HG03060 (cell line): ENCODE measurements around the gene ULK2.
"Not testable (repeated sequence)": the region's sequence is repeated elsewhere in the genome, so short reads cannot be mapped to it uniquely, and the experiment has no call there.

Experiments used
- ATAC-seq: cut with Tn5 transposase; IDR thresholded peaks from one replicate; pipeline ENCODE4 v1.9.1; 2021; ENCODE audit warnings: low read depth, moderate number of reproducible peaks; ENCODE audit not compliant: unreplicated experiment

The ULK2 gene

DNA sequence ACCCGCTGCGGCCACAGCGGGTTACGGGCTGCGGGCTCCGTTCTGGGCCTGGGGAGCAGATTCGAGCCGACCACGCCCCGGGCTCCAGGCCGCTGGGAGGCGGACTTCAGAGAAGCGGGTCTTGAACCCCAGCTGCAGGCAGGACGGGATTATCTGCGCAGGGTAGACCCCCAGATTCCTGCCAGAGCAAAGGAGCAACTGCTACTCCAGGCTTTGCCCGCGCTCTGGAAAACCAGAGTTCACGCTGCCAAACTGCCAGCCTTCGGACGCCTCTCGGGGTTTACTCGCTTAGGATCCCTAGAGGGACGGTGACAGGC, 301 bp upstream of the ULK2 start:
- no peak for ATAC-seq

DNA sequence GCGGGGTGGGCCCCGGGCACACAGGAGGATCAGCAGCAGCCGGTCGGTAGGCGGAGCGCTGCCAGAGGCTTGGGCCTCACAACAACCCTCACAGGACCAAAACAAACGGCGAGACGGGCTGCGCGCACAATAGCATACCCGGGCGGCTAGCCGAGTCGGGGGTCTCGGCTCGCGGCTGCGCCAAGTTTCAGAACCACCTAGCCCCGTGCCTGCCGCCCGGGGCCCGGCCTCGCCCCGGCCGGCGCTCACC, 732 bp downstream of the ULK2 start:
- ATAC-seq, result no peak

DNA sequence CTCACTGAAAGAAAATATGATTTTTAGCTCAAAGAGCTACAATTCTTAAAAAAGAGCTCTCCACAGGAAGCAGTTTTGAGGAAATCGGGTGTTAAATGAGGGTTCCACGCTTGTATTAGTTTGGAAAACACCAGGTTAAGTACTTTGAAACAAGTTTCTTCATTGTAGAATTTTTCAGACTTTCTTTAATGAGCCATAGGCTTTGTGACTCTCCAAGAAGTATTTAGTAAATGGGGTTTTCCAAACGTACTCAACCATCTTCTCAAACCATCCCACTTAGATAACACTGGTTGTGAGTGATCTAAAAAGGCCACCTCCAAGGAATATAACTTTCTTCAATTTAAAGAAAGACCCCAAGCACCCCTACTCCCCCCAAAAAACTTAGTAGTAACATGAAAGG, 2.7 kb downstream of the ULK2 start:
- no peak for ATAC-seq

DNA sequence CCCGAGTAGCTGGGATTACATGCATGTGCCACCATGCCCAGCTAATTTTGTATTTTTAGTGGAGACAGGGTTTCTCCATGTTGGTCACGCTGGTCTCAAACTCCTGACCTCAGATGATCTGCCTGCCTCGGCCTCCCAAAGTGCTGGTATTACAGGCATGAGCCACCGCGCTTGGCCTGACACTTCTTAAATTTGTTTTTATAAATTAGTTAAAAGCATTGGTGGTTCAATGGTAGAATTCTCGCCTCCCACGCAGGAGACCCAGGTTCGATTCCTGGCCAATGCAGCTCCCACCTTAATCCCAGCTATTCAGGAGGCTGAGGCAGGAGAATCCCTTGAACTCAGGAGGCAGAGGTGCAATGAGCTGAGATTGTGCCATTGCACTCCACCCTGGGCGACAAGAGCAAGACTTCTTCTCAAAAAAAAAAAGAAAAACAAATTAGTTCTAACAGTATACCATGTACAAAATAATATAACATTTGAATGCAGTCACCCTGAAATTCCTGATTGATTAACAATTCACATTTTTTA, 7.0 kb downstream of the ULK2 start:
- ATAC-seq, result not testable (repeated sequence)

DNA sequence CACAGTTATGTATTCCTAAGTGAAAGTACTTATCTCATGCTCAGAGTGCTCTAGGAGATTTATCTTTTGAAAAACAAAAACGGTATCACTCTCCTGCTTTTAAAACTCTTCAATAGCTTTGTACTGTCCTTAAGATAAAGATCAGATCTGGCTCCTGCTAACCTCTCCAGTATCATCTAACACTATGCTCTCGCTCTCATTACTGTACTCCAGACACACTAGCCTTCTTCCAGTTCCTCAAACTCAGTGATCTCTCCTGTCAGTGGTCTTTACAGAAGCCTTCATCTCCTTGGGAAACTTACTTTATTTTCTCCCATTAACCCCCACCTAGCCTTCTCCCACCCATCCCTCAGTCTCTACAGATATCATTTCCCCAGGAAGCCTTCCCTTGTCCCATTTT, 10.1 kb downstream of the ULK2 start:
- no peak for ATAC-seq

DNA sequence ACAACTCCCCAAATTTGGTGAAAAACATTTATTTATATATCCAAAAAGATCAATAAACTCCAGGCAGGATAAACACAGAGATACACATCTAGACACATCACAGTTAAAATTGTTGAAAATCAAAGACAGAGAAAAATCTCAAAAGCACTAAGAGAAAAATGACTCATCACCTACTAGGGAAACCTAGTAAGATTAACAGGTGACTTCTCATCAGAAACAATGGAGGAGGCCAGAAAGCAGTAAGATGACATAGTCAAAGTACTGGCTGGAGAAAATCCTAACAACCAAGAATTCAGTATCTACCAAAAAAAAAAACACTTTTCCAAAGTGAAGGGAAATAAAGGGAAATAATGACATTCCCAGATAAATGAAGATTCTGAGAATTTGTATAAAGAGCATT, 33.8 kb downstream of the ULK2 start:
- ATAC-seq, result no peak

DNA sequence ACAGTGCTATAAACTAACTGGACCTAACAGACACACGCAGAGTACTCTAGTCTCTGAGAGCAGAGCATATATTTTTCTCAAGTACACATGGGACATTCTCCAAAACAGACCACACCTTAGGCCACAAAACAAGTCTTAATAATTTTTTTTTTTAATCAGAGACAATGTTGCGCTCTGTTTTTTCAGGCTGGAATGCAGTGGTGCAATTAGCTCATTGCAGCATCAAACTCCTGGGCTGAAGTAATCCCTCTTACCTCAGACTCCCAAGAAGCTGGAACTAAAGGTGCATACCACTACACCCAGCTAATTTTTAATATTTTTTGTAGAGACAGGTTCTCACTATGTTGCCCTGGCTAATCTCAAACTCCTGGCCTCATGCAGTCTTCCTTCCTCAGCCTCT, 37.7 kb downstream of the ULK2 start:
- no peak for ATAC-seq

DNA sequence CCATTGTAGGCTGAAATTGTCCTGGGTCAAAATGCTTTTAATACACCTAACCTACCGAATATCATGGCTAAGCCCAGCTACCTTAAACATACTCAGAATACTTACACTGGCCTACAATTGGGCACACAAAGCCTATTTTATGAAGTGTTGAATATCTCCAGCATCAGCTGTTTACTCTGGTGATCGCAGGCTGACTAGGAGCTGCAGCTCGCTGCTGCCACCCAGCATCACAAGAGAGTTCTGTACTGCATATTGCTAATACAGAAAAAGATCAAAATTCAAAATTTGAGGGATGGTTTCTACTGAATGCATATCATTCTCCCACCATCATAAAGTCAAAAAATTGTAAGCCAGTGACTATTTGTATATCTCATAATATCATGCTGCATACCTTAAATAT, 55.3 kb downstream of the ULK2 start:
- ATAC-seq, result no peak

DNA sequence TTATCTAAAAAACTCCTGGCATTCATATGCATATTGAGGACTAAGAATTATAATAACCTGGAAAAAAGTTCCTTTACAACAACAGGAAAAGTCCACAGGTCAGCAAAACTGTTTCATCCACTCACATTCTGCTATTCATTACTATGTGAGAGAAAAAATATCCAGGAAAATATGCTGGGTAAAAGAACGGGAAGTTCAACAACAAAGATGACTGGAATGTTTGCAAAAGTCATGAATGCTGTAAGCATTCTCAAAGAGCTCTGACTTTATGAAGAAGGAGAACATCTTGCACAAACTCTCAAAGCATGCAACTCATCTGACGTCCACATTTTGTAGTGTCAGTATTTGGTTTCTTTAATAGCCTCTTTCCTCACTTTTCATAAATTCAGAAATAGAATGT, 62.7 kb downstream of the ULK2 start:
- no peak for ATAC-seq

DNA sequence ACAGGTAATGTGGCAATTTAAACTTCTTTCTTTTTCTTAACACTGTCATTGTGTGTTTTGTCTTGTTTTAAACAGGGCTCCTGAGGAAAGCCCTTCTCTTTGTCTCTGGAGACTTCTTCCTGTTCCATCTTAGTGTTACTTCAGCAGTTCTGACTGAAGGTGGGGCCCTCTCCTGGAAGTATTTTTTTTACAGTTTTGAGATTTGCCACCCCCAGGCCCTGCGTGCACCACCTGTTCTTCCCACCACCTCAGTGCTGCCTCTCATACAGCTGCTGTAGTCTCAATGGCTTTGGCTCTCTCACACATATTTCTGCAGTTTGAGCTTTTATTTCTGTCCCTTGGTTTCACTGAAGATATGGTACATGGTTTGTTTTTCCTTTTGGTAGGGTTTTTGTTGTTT, 67.2 kb downstream of the ULK2 start:
- no peak for ATAC-seq

DNA sequence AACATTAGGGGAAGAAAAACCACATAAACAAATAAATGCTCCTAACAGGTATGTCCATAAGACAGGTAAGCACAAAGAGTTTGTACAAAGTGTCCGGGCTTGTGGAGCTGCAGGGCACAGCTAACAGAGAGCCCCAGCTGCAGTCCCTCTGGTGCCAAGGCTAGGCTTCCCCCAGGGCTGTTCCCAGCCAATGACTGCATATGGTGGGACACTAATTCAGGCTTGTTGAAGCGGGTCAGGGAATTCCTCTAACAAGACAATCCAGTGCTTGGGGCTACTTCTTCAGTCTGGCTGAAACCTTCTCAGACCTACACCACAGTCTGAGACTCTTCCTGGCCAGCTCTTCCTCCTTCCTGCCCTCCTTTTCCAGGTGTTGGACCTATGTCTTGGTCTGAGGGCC, 67.9 kb downstream of the ULK2 start:
- ATAC-seq, result no peak

DNA sequence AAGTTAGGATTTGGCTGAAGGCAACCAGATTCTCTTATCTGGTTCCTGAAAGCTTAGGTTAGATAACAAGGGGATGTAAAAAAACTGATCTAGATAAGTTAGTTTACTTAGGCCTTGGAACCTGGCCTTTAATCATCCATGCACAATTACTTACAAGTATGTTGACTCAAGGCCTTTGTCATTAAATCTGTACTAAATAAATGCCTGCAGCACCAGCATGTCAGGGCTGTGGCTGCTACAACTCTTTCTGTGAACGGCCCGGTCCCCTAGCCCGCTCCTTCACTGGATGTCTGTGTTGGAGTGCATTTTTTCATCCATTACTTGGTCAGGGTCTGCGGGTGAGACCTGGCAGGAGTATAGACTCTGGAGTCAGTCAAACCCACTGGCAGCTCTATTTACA, 71.3 kb downstream of the ULK2 start:
- no peak for ATAC-seq

DNA sequence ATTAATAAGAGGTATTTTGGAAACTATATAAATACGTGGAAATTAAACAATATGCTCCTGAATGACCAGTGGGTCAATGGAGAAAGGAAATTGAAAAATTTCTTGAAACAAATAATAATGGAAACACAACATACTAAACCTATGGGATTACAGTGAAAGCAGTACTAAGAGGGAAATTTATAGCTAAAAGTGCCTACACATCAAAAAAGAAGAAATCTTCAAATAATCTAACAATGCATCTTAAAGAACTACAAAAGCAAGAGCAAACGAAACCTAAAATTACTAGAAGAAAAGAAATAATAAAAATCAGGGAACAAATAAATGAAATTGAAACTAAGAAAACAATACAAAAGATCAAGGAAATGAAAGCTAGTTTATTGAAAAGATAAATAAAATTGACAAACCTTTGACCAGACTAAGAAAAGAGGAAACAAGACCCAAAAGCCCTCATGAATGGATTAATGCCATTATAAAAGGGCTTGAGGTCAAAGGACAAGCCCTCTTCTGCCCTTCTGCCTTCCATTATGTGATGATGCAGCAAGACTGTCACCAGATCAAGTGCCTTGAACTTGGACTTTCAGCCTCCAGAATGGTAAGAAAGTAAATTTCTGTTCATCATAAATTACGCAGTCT, 75.7 kb downstream of the ULK2 start:
- no peak for ATAC-seq

DNA sequence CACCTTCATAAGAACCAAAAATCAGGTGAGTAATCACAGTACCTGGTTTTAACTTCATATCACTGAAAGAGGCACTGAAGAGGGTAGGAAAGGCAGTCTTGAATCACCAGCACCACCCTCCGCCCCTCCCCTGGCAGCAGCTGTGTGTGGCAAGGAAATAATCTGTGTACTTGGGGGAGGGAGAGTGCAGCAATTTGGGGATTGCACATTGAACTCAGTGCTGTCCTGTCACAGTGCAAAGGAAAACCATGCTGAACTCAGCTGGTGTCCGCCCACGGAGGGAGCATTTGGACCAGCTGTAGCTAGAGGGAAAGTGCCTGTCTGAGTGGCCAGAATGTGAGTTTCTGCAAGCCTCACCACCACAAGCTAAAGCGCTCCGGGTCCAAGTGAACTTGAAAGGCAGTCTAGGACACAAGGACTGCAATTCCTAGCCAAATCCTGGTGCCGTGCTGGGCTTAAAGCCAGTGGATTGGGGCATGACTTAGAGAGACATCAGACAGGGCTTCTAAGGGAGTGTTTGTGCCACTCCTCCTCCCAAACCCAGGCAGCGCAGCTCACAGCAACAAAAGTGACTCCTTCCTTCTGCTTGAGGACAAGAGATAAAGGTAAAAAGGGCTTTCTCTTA, 79.9 kb downstream of the ULK2 start:
- no peak for ATAC-seq

DNA sequence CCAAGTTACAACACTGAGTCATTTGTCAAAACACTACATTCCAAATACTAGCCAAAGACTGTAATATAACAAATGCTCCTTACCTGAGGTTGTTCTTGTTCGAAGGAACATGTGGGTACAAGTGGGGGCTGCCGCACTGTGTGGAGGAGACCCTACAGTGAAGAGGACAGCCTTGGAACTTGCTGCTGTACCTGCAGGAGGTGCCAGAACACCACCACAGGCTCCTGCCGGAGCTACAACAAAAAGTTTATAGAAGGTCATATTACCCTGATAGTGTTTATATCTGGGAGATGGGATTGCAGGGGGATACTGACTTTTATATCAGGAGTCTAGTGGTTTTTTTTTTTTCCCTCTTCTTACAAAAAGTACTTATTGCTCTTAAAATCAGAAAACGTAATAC, 81.9 kb downstream of the ULK2 start:
- ATAC-seq, result no peak

DNA sequence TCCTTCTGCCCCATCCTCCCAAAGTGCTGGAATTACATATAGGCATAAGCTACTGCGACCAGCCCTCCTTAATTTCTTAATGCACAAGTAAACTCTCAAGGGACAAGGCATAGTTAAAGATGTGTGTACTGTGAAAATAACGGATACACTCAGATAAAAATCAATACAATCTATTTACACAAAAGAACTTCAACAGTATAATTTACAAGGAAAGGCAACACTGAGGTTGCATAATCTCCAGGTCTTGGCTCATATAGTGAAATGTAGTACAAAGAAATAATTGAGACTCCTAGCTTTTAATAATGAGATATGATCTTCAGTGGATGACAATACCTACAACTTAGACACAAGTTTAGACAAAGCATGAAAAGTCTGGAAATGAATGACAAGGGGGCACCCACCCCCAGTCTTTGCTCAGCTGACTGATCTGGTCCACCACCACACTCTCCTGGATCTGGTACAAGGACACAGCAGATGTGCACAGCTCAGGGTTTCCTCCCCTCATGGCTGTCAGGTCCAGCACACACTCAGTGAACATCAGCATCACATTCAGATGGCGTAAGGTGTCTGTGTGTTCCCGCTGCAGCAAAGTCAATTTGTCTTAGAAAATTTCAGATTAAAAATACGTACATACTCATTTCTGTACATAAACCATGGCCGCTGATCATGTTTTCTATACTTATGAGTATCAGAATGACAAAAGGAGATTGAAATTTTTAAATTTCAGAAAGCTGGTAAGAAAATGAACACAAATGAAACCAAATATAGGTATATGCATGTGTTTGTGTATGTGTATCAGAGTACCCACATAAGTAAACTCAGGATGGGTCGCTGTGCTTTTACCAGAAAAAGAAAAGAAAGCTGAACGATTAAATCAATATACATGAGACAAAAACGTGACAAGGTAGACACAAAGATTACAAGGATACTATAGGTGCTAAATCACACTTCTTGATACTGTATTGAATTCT, 86.0 kb downstream of the ULK2 start:
- no peak for ATAC-seq

DNA sequence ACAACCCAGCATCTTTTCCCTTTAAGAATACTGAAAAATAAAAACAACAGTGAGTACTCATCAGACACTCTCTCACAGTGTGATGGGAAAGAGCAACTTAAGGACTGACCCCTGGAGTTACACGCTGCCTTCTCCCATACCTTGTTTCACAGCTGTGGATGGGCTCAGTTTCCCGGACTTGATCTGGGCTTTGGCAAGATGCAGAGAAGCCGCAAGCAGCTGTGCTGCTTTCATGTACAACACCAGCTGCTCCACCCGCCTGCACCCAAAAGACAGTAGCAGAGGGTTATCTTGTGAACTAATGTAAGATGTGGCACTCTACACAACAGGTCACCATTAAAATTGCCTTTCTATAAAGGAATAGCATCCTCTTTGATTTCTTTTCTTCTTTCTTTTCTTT, 86.9 kb downstream of the ULK2 start:
- ATAC-seq, result no peak

DNA sequence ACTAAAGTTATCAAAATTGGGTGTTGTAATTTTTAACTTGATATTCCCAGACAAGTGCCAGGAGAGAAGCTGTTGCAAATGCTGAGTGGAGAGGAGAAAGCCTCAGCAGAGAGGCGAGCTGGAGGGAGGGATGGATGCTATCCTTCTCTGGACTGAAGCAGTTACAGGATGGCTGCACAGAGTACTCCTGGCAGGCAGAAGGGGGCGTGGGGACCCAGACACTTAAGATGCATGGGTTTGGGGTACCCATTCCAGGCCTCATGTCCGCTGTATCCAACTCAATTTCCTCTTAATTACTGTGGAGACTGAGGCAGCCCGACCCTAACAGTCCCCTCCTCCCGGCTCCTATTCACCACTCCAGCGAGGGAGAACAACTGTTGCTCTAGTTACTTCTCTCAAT, 94.2 kb downstream of the ULK2 start:
- ATAC-seq, result no peak

DNA sequence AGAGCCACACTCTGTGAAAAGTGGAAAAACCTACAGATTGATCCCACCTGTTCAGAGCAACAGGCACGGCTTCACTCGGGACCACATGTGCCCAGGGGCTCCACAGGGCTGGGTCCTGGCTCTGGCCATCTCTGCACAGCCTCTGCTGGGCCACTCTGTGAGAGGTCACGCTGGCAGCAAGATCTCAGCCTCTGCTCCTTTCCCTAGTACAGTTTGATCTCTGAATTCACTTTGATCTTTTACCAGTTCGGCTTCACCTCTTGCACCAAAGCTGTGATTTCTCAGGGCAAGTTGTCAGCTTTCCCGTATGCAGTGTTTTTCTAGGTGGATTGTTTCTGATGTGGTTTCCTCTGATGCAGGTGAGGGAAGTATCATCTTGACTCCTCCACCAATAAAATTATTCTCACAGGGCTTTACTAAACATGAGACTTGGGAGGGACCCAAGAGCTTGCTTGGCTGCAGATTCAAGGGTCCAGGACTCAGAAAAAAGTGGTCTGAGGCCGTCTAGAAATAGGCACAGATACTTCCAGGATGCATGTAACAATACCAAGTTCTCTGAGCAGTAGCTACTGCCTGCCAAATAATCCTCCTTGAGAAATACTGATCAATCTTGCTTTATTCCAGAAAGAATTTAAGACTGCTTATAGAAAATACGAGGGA, 95.6 kb downstream of the ULK2 start:
- ATAC-seq, result no peak

DNA sequence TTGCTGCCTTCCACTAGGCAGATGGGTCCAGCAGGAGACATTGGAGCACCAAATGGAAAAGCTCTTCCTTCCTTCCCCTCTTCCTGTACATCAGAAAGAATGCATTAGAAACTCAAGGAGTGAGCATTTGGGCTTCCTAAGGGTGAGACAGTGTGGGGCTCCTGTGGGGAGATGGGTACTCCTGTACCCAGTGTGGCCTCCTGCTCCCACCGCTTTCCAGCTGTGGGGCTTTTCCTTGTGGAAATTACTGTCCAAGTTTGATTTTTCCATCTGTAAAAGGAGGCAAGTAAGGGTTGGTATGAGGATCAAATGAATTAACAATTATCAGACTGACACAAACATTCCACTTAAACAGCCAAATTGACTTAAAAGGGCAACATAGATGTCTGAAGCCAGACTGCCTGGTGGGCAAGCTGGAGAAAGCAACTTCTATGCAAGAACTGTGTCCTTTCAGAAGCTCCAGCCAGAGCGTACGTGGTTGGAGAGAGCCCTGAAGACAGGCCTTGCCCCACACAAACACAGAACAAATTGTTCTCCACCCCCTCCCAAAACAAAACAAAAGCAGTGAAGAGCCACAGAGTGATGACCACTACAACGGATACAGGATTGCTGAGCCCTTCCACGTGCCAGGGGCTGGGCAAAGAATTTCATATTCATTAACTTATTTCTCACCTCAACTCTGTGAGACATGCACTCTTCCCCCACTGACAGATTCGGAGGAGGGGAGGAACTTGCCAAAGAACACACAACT, 96.6 kb downstream of the ULK2 start:
- ATAC-seq, result no peak
